GM10266 (cell line): ENCODE measurements around the gene ERRFI1.
"Not testable (repeated sequence)": the region's sequence is repeated elsewhere in the genome, so short reads cannot be mapped to it uniquely, and the experiment has no call there.

Source experiments
- DNase-seq: peaks from one replicate; pipeline ENCODE4 v3.0.0; 2012; ENCODE audit errors: extremely low spot score
- CTCF ChIP-seq: IDR thresholded peaks from 2 replicates; pipeline ENCODE4 v1.5.1; 2012; ENCODE audit warnings: mild to moderate bottlenecking, low read depth; ENCODE audit not compliant: control insufficient read depth, insufficient read depth; ENCODE audit errors: missing control alignments

ERRFI1 gene

GRCh38 chr1:8026153-8026975 is at the start of gene ERRFI1:
Gene ERRFI1, minus strand, starts transcription at chr1:8026309. Its CDS starts 10,690 bp downstream, at chr1:8015619.
- TF ChIP-seq CTCF = no peak
- peak; percentile 95 for DNase-seq

GRCh38 chr1:8075511-8076051 is 49.5 kb upstream of the ERRFI1 start:
- TF ChIP-seq CTCF = no peak
- no peak for DNase-seq

GRCh38 chr1:8073112-8073855 is 47.2 kb upstream of the ERRFI1 start:
- no peak for DNase-seq
- TF ChIP-seq CTCF = no peak

- no peak for DNase-seq
- no peak for TF ChIP-seq CTCF
These were observed 44.3 kb upstream of the ERRFI1 start for GRCh38 chr1:8070381-8070811.

- DNase-seq = not testable (repeated sequence)
These were observed 43.7 kb upstream of the ERRFI1 start for GRCh38 chr1:8069614-8070320.

- no peak for DNase-seq
- TF ChIP-seq CTCF = no peak
These were observed 39.3 kb upstream of the ERRFI1 start for GRCh38 chr1:8065369-8065768.

- TF ChIP-seq CTCF = no peak
- no peak for DNase-seq
These were observed 37.4 kb upstream of the ERRFI1 start for GRCh38 chr1:8063298-8064036.
